Fibroblast of skin of right quadriceps (primary cell): Measurements from ENCODE around the gene GDF2.
A peak's percentile ranks its signal among the peaks of the same experiment; 100 is the strongest.

Source experiments
- DNase-seq: peaks from one replicate; pipeline ENCODE4 v3.0.0-alpha.2; 2013

GDF2 gene

GRCh38 chr10:47314416-47314970, 7.8 kb upstream of the GDF2 start:
- DNase-seq, result no peak

DNA sequence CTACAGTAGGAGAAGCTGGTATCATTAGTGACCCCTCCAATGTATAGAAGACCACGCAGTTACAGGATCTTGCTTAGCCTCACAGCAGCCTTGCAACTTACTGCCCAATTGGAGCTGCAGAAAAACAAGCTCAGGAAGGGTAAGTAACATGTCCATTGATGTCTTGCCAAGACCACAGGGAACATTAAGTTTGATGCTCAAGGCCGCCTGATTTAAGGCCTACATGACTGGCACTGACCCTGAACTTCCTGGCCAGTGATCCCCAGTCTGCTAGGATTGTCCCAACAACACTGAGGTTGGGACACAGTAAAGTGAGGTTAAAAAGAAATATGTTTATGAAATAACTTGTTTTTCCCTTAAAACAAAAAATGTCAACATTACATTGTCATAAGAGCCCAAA, 6.8 kb upstream of the GDF2 start:
- DNase-seq, result no peak

GRCh38 chr10:47316131-47316530, 6.1 kb upstream of the GDF2 start:
- DNase-seq, result no peak

DNA sequence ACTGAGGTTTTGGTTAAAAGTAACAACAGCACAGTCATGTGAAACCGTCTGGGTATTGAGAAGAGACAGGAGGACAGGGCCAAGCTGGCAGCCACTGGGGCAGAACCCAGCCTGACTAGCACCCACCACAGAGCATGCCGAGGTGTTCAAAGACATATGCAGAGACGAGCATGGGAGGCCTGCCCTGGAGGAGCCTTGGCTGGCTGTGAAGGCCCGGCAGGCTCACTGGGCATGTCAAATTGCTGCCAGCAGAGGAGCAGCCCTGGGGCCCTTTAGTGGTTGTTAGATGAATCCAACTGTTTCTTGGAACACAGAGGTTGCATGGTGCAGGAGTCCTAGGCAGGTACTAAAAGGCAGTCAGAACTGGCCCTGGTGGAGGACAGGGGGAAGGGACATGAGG, 5.0 kb upstream of the GDF2 start:
- DNase-seq, result no peak

DNA sequence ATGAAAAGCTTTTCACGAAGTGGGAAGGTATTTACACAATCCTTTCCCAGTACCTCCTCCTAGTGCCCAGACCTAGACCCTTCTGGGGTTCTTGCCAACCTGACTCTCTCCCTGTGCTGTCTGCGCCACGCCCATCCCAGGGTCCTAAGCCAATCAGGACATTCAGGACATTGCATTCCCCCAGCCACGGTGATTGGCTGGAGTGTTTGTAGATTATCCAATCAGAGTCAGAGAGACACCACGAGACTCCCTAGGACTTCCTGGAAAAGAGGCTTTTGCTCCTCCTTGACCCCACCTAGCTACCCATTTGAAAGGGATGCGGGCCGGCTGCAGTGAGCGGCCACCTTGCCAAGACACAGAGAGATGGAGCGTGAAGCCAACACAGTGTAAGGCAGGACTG, 3.5 kb upstream of the GDF2 start:
- DNase-seq, result peak; percentile 6

GRCh38 chr10:47319784-47320183, 2.5 kb upstream of the GDF2 start:
- DNase-seq, result no peak

DNA sequence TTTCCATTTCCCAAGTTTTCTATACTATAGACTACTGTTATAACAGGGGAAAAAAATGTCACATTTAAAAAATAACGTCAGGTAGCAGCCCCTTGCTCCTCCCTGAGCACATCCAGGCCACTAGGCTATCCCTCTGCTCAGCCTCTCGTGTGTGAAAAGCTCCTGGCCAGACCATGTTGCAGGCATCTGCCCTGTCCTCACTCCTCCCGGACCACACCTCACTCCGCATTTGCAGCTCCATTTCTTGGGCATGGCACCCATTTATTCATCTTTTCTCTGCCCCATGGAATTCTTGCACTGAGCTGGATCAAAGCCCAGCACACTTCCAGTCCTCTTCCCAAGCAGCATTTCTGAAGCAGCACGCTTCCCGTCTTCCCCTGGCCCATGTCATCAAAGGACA, 1.4 kb upstream of the GDF2 start:
- no peak for DNase-seq

DNA sequence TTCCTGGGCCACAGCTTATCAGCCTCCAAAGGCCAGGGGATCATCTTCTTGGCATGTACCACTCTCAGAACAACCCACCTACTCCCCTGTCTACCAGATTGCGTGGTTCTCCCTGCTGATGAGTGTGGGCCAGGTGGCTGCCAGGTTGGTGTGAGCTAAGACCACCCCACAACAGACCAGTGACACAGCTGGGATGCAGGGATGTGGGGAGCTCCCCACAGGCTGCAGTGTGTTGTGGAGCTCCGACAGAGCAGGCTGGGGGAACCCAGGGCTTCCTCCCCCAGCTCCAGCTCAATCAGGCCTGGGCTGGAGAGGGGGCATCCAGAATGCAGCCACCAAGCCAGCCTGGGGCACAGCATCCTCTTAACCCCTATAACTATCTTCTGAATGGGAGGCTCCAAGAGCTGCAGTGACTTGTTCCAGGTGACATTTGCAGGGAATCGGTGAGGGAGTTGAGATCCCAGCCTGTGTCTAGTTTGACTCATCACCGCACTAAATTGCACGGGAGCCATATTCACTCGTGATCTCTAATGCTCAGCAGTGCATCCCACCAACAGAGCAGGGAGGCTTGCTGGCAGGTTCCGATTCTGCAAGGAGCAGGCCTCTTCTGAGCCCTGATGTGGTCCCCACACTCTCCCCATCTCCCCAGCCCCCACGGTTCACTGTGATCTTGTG, 596 bp upstream of the GDF2 start:
- DNase-seq, result no peak

- no peak for DNase-seq
Measured at GRCh38 chr10:47323087-47323486, 833 bp downstream of the GDF2 start.

DNA sequence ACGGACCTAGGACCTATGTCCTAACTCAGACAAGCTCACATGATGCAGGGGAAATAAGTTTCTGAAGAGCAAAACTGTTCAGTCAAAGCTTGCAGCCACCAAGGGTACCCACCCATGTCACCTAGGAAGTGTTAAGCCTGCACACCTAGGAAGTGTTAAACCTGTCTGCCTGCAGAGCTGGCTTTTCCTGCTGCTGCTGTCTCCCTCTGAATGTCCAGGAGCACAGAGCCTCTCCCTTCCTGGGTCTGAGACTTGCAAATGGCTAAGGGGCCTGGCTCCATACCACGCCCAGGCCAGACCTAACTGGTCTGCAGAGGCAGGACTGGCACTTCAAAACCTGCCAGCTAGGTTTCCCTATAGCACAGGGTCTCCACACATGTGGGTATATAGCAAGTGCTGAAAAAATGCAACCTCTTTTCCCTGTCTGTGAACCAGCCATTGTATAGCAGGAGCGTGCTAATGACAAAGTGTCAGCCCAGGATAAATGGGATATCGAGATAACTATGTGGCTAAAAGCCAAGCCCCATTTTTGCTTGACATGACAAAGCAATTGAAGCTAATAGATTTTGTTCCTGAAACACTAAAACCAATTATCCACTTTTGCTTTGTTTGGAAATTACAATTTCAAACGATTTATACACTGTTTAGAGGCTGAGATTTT, 1.5 kb downstream of the GDF2 start:
- no peak for DNase-seq

DNA sequence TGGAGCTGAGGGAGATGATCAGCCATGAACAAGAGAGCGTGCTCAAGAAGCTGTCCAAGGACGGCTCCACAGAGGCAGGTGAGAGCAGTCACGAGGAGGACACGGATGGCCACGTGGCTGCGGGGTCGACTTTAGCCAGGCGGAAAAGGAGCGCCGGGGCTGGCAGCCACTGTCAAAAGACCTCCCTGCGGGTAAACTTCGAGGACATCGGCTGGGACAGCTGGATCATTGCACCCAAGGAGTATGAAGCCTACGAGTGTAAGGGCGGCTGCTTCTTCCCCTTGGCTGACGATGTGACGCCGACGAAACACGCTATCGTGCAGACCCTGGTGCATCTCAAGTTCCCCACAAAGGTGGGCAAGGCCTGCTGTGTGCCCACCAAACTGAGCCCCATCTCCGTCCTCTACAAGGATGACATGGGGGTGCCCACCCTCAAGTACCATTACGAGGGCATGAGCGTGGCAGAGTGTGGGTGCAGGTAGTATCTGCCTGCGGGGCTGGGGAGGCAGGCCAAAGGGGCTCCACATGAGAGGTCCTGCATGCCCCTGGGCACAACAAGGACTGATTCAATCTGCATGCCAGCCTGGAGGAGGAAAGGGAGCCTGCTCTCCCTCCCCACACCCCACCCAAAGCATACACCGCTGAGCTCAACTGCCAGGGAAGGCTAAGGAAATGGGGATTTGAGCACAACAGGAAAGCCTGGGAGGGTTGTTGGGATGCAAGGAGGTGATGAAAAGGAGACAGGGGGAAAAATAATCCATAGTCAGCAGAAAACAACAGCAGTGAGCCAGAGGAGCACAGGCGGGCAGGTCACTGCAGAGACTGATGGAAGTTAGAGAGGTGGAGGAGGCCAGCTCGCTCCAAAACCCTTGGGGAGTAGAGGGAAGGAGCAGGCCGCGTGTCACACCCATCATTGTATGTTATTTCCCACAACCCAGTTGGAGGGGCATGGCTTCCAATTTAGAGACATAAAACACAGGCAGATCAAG, 3.3 kb downstream of the GDF2 start:
- DNase-seq, result no peak

DNA sequence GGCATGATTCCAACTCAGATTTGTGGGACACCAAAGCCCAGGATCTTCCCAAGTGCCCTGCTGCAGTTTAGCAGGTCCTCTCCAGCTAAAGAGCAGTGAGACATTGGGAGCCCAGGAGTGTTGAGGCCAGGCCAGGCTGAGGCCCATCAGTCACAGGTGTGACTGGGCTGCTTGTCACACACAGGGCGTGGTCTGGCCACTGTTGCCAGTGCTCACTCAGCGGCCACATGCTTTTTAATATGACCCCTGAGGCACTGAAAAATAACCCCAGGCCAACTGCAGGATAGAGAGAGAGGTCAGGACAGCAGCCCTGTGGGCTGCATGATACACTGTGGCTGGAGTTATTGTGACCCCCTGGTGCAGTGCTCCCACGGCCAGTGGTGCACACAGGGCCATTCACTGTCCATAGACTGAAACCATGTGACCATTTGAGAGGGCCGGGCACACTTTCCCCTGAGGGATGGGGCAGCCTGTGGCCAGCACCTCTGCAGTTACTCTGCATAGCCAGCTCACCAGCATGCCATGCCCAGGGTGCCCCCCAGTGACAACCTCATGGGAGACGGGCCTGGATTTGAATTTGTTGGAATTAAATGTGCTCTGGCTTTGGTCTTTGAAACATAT, 4.2 kb downstream of the GDF2 start:
- DNase-seq, result no peak

GRCh38 chr10:47326927-47327330, 4.7 kb downstream of the GDF2 start:
- no peak for DNase-seq

GRCh38 chr10:47329855-47330254, 7.6 kb downstream of the GDF2 start:
- DNase-seq, result no peak

GRCh38 chr10:47330366-47330765, 8.1 kb downstream of the GDF2 start:
- DNase-seq, result no peak

GRCh38 chr10:47330804-47331203, 8.6 kb downstream of the GDF2 start:
- DNase-seq, result no peak

DNA sequence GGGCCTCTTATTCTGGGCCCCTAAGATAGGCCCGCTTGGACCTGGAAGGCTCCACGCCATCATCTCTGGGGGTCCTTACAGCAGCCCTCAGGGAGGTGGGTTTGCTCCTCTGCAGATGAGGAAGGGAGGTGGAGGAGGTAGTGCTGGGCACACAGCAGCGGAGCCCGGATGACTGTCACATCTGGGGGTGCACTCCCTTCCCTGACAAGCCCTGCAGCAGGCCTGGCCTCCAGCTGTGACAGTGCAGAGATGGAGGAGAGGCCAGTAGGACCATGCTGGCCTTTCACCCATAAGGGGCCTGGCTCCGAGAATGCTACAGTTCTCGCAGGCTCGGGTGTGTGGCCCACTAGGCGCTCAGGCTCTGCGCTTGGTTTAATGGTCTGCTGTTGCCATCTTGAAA, 9.2 kb downstream of the GDF2 start:
- DNase-seq, result no peak

- DNase-seq, result no peak
Measured at GRCh38 chr10:47331954-47332353, 9.7 kb downstream of the GDF2 start.

DNA sequence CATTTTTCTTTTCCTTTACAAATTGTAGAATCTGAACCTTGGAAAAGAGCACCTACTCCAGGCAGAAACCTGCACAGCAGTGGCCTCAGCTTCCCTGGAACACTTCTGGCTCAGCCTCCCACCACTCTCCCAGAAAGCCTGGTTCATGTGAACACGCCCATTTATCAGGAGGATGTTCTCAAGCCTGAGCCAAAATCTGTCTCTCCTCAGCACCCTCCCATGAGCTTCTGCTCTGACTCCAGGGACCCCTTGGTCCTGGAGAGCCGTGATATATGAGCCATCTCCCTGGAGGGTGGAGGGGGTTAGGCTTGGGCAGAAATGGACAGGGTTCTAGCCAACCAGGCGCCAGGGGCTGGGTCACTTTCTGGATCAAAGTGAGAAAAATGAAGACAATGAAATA, 10.1 kb downstream of the GDF2 start:
- no peak for DNase-seq

DNA sequence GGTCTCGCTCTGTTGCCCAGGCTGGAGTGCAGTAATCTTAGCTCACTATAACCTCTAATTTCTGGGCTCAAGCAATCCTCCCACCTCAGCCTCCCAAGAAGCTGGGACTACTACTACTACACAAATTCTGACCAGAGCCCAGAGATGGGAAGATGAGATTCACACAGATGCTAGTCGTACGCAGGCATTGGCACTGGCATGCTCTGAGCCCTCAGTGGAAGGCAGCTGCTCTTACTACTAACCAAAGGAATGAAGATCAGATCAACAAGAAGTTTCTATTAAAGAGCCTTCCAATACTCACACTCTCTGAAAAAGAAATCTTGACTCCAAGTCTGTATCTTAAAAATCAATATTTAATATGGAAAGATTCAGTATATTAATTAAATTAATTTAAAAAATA, 10.7 kb downstream of the GDF2 start:
- DNase-seq, result no peak

- no peak for DNase-seq
Measured at GRCh38 chr10:47333532-47333931, 11.3 kb downstream of the GDF2 start.

- no peak for DNase-seq
Measured at GRCh38 chr10:47334466-47335295, 12.4 kb downstream of the GDF2 start.
